Natural killer cell (primary cell): ENCODE measurements around the gene PRODH2. TPM values are rescaled to one million over a fixed set of nuclear protein-coding genes. Genes with fewer than 3 reads are reported as not detected.

Source experiments
- ATAC-seq, 3 donors: fragments of 150-1000 bp in 2 of 3; fragments of 200-7000 bp in 1 of 3; cut with Tn5 transposase; 1 replicate in 1 of 3; 2 replicates in 2 of 3; pipeline ENCODE4 v1.10.0; 2021; ENCODE audit warnings: mild to moderate bottlenecking in 2 of 3, moderate library complexity in 2 of 3
- DNase-seq, 2 donors: peaks; one replicate each; pipeline versions ENCODE4 v3.0.0 to v3.0.0-alpha.2; 2013 to 2021; ENCODE audit warnings: mixed read lengths in 1 of 2
- H3K27ac ChIP-seq: one replicate; pipeline ENCODE4 v1.5.1; 2013; ENCODE audit warnings: mild to moderate bottlenecking, low read length
- H3K27me3 ChIP-seq: one replicate; pipeline ENCODE4 v1.6.1; 2013; ENCODE audit warnings: low read length; ENCODE audit not compliant: control insufficient read depth, insufficient read depth
- H3K36me3 ChIP-seq: one replicate; pipeline ENCODE4 v1.6.1; 2013; ENCODE audit warnings: low read length; ENCODE audit not compliant: control insufficient read depth, insufficient read depth
- H3K4me1 ChIP-seq: one replicate; pipeline ENCODE4 v1.6.1; 2013; ENCODE audit warnings: low read length; ENCODE audit not compliant: control insufficient read depth, insufficient read depth
- H3K4me3 ChIP-seq: one replicate; pipeline ENCODE4 v1.5.1; 2013; ENCODE audit warnings: low read length
- H3K9me3 ChIP-seq: one replicate; pipeline ENCODE4 v1.6.1; 2013; ENCODE audit warnings: low read length; ENCODE audit not compliant: control insufficient read depth, insufficient read depth
- H3K27ac Mint-ChIP-seq, 2 donors: one replicate each; pipeline ENCODE4 v1.8.0; 2022; ENCODE audit warnings: mild to moderate bottlenecking in 2 of 2, mixed read lengths in 2 of 2, moderate library complexity in 1 of 2
- H3K27me3 Mint-ChIP-seq, 2 donors: one replicate each; pipeline ENCODE4 v1.8.0; 2022; ENCODE audit warnings: low read depth in 2 of 2, mixed read lengths in 2 of 2
- H3K36me3 Mint-ChIP-seq: one replicate; pipeline ENCODE4 v1.8.0; 2022; ENCODE audit warnings: mixed read lengths
- H3K4me1 Mint-ChIP-seq, 2 donors: one replicate each; pipeline ENCODE4 v1.8.0; 2022; ENCODE audit warnings: mixed read lengths in 2 of 2
- H3K4me3 Mint-ChIP-seq: one replicate; pipeline ENCODE4 v1.8.0; 2022; ENCODE audit warnings: mild to moderate bottlenecking, moderate library complexity, mixed read lengths
- H3K9me3 Mint-ChIP-seq, 2 donors: one replicate each; pipeline ENCODE4 v1.8.0; 2022; ENCODE audit warnings: mixed read lengths in 2 of 2
- CTCF ChIP-seq: fragments of 200-600 bp; IDR thresholded peaks from one replicate; pipeline ENCODE4 v1.8.0; 2022; ENCODE audit warnings: antibody characterized with exemption
- WGBS: methylation state at CpG from one replicate; pipeline ENCODE4 v1.1.7; 2013; ENCODE audit warnings: missing lambda C conversion rate; ENCODE audit not compliant: insufficient coverage; 5-methylcytosine and 5-hydroxymethylcytosine counted together
- intact Hi-C: fragments of 100-400 bp; cut with micrococcal nuclease; formaldehyde crosslinking; loops from one replicate; pipeline ENCODE4 v1.14.2; 2022
- total RNA-seq, 4 donors: library from RNA; stranded (reverse); fragments of 120-200 nt in 1 of 4; gene quantifications; one replicate each; pipeline versions ENCODE4 v1.2.3 to v1.2.4, GENCODE V29; 2013 to 2022

PRODH2 gene
- total RNA-seq, 3 donors from 2014 or later (not counting 1 experiment from before 2014, with no cell fraction given) = not detected

GRCh38 chr19:35833972-35834371 is 21.3 kb upstream of the PRODH2 start:
- H3K36me3 Mint-ChIP-seq = no peaks in the 10 kb centered on the region
- H3K4me1 Mint-ChIP-seq = no peaks in the 10 kb centered on the region
- peaks cover 7 to 18% of the 10 kb centered on the region in 2 donors for H3K27me3 Mint-ChIP-seq
- H3K27ac Mint-ChIP-seq = no peak overlapping the region
- Histone ChIP-seq H3K4me3 (no peak overlapping the region), H3K4me1 (no peaks in the 10 kb centered on the region), H3K27ac (no peak overlapping the region), H3K27me3 (no peaks in the 10 kb centered on the region), H3K36me3 (no peaks in the 10 kb centered on the region), H3K9me3 (no peaks in the 10 kb centered on the region)
- H3K4me3 Mint-ChIP-seq = no peak overlapping the region
- DNase-seq (no peak), ATAC-seq (no peak)
- no peaks in the 10 kb centered on the region for H3K9me3 Mint-ChIP-seq
- intact Hi-C loops = no loop called here
- WGBS = 59% methylated on average over 7 of the region's 7 CpGs
- no peak for TF ChIP-seq CTCF

GRCh38 chr19:35832054-35832453 is 19.4 kb upstream of the PRODH2 start:
- Histone ChIP-seq H3K9me3 (no peaks in the 10 kb centered on the region), H3K36me3 (no peaks in the 10 kb centered on the region), H3K4me3 (no peak overlapping the region), H3K4me1 (no peaks in the 10 kb centered on the region), H3K27ac (no peak overlapping the region), H3K27me3 (no peaks in the 10 kb centered on the region)
- ATAC-seq = no peak
- no peak for TF ChIP-seq CTCF
- no peaks in the 10 kb centered on the region for H3K4me1 Mint-ChIP-seq
- DNase-seq = no peak
- peaks cover 7 to 15% of the 10 kb centered on the region in 2 donors for H3K27me3 Mint-ChIP-seq
- 73% methylated on average over 4 of the region's 4 CpGs for WGBS
- no peak overlapping the region for H3K27ac Mint-ChIP-seq
- intact Hi-C loops = no loop called here
- no peak overlapping the region for H3K4me3 Mint-ChIP-seq
- no peaks in the 10 kb centered on the region for H3K9me3 Mint-ChIP-seq
- H3K36me3 Mint-ChIP-seq = no peaks in the 10 kb centered on the region

GRCh38 chr19:35830986-35831385 is 18.3 kb upstream of the PRODH2 start:
- no peak overlapping the region for H3K4me3 ChIP-seq
- H3K4me3 Mint-ChIP-seq = no peak overlapping the region
- no peak for DNase-seq
- no peaks in the 10 kb centered on the region for H3K9me3 ChIP-seq
- H3K36me3 Mint-ChIP-seq = no peaks in the 10 kb centered on the region
- H3K36me3 ChIP-seq = no peaks in the 10 kb centered on the region
- peaks cover 7 to 9% of the 10 kb centered on the region in 2 donors for H3K27me3 Mint-ChIP-seq
- intact Hi-C loops = no loop called here
- WGBS = 75% methylated on average over 14 of the region's 18 CpGs
- no peak overlapping the region for H3K27ac ChIP-seq
- no peak overlapping the region for H3K27ac Mint-ChIP-seq
- no peaks in the 10 kb centered on the region for H3K4me1 ChIP-seq
- H3K9me3 Mint-ChIP-seq = no peaks in the 10 kb centered on the region
- no peak for ATAC-seq
- no peak for TF ChIP-seq CTCF
- H3K27me3 ChIP-seq = no peaks in the 10 kb centered on the region
- no peaks in the 10 kb centered on the region for H3K4me1 Mint-ChIP-seq

GRCh38 chr19:35828692-35829301 is 16.2 kb upstream of the PRODH2 start:
- DNase-seq (peak; percentile 45 to 75), ATAC-seq (peak; percentile 64 to 70 (median 68))
- no peak overlapping the region for H3K4me3 Mint-ChIP-seq
- no peak for TF ChIP-seq CTCF
- H3K4me1 Mint-ChIP-seq = no peaks in the 10 kb centered on the region
- no peaks in the 10 kb centered on the region for H3K9me3 ChIP-seq
- H3K9me3 Mint-ChIP-seq = no peaks in the 10 kb centered on the region
- no peaks in the 10 kb centered on the region for H3K27me3 ChIP-seq
- no peak overlapping the region for H3K27ac ChIP-seq
- WGBS = 26% methylated on average over 12 of the region's 12 CpGs
- no peaks in the 10 kb centered on the region for H3K36me3 Mint-ChIP-seq
- H3K36me3 ChIP-seq = no peaks in the 10 kb centered on the region
- H3K27me3 Mint-ChIP-seq = peaks cover 0 to 4% of the 10 kb centered on the region in 2 donors
- H3K4me1 ChIP-seq = no peaks in the 10 kb centered on the region
- intact Hi-C loops = no loop called here
- no peak overlapping the region for H3K27ac Mint-ChIP-seq
- no peak overlapping the region for H3K4me3 ChIP-seq
